PFSK-1 (cell line): ENCODE measurements around the gene SLC51A.

Experiments
- FOXP2 ChIP-seq: optimal IDR thresholded peaks from 2 replicates; pipeline ENCODE3; 2011; ENCODE audit warnings: borderline replicate concordance, control low read depth, inconsistent platforms; ENCODE audit not compliant: insufficient read depth; ENCODE audit errors: extremely low read length, extremely low read depth
- POLR2AphosphoS5 ChIP-seq: IDR thresholded peaks from 2 replicates; pipeline ENCODE4 v1.6.1; 2012; ENCODE audit warnings: low read depth, mild to moderate bottlenecking, control low read depth, low read length, moderate library complexity
- REST ChIP-seq, 2 experiments: IDR thresholded peaks; 2 replicates each; pipeline versions ENCODE4 v1.6.1 to v1.8.0; 2011 to 2012; ENCODE audit warnings: low read depth in 2 of 2, low read length in 2 of 2, control low read depth in 1 of 2, inconsistent platforms in 1 of 2, mild to moderate bottlenecking in 1 of 2, moderate library complexity in 1 of 2; ENCODE audit not compliant: insufficient read depth in 1 of 2
- SIN3A ChIP-seq: IDR thresholded peaks from 2 replicates; pipeline ENCODE4 v1.6.1; 2012; ENCODE audit warnings: mild to moderate bottlenecking, low read length, moderate library complexity, borderline replicate concordance; ENCODE audit not compliant: insufficient read depth
- TAF1 ChIP-seq: IDR thresholded peaks from 2 replicates; pipeline ENCODE4 v1.6.1; 2012; ENCODE audit warnings: low read length, control low read depth, borderline replicate concordance; ENCODE audit not compliant: insufficient read depth

- TF ChIP-seq SIN3A (no peak), REST (IDR thresholded peaks at IDR 0.05; ENCODE audit: insufficient read depth in 1 of 2, low read depth in 2 of 2, low read length in 2 of 2) (no peak), POLR2AphosphoS5 (no peak), TAF1 (no peak), FOXP2 (no peak)
Observed at GRCh38 chr3:196238612-196239560, 22.6 kb downstream of the SLC51A start.
